GM18870 (cell line): Measurements from ENCODE around the gene CLRN2.

ENCODE experiments used
- ATAC-seq: cut with Tn5 transposase; IDR thresholded peaks from one replicate; pipeline ENCODE4 v1.9.1; 2021; ENCODE audit warnings: moderate library complexity; ENCODE audit not compliant: unreplicated experiment

Gene CLRN2, protein sequence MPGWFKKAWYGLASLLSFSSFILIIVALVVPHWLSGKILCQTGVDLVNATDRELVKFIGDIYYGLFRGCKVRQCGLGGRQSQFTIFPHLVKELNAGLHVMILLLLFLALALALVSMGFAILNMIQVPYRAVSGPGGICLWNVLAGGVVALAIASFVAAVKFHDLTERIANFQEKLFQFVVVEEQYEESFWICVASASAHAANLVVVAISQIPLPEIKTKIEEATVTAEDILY

DNA sequence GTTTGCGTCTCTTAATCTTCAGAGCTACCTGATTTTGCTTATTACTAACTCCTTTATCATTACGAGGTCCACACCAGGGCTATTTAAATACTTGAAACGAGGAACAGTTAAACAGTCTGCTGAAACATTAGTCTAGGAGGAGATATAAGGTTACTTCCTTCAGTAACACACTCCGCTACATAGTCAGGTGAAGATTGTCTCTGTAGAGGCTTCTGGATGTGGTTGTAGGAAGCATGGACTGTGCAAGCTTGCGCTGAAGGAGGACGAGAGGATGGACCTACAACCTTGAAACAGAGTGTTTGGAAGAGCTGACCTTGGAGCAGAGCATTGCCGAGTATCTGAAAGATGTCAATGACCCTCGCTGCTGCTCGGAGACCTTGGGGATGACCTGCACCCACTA is at the start of gene CLRN2:
Gene CLRN2, plus strand, starts transcription at position 301 of the 400 bp plus-strand sequence. CDS start 102 bp downstream, outside the sequence.
- ATAC-seq: no peak

- ATAC-seq: no peak
These were observed 46.2 kb upstream of the CLRN2 start for GRCh38 chr4:17468619-17469221.

GRCh38 chr4:17469931-17470674 is 44.9 kb upstream of the CLRN2 start:
- no peak for ATAC-seq

DNA sequence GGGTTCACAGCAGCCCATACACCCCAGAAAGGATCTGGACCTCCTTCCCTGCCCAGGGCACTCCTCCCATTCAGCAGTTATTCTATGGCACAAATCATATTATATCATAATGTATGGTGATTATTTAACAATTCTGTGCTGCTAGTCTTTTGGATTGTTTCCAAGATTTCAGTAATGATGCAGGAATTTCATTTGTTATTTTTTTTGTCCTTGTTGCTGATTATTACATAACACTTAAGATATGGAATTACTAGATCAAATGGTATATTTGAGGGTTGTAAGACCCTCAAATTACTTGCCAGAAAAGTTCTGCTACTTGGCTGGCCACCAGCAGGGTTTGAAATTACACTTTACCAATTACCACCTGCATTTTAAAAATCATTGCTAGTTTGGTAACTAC is 39.5 kb upstream of the CLRN2 start:
- ATAC-seq: no peak

DNA sequence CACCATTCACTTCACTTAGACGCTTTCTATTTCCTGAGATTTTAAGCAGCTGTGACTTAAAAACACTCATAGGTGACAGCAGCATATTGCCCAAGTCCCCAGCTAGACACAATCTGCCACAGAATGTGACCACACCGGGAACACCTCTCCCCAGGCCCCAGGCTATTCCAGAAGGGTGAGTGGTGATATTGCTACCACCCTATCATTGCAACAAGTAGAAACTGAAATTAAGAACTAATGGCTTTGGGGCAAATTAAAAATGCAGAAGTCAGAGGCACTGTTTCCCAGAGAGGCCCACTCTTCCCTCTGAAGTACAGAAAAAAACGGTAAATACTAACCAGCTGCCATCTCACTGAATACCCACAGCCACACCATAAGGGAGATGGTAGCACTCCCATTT is 38.1 kb upstream of the CLRN2 start:
- no peak for ATAC-seq

GRCh38 chr4:17477774-17478472 is 37.0 kb upstream of the CLRN2 start:
- ATAC-seq: no peak

DNA sequence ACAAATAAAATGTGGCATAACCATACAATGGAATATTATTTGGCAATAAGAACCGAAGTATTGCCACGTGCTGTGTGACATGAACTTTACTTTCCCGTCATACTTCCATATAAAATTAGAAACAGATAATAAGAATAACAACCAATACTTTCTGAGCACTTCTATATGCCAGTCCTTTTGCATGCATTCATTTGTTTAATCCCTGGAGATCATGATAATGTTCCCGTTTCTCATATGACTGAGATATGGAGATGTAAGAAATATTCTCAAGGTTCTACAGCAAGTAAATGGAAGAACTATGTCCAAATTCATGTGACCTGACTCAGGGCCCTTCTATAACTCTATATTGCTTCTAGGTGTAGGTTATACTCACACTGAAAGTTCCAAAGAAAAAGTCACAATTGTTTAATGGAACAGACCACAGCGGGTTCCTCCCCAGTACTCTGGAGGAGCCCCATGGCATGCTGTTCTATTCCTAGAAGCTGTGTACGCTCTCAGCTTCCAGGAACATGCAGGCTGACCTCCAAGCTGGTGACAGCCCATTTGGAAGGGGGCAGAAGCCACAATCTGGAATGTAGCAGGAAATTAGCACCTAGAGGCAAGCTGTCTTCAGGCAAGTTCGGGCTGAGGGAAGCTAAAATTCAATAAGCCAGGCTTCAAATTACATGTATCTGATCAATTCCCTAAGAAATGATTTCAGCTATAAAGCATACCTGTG is 34.6 kb upstream of the CLRN2 start:
- ATAC-seq: no peak

- no peak for ATAC-seq
These were observed 34.0 kb upstream of the CLRN2 start for GRCh38 chr4:17480955-17481354.

GRCh38 chr4:17482716-17483115 is 32.2 kb upstream of the CLRN2 start:
- ATAC-seq: no peak

DNA sequence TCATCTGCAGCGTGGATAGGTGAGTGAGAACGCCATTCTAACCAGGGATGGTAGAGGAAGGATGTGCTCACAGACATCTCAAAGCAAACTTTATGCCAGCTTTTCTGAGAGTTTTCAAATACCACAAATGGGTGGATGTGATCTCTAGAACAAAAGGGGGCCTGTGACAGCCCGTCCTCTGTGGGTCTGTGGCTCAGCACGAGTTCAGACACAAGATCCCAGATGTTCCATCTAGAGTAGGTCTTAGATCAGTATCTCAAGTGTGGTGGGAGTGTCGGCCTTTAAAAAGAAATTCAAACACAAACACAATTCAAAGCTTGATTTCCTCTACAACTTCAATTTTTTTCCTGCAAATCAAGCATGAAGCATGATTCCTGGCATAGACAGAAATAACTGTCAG is 25.8 kb upstream of the CLRN2 start:
- ATAC-seq: no peak

GRCh38 chr4:17489721-17490120 is 25.2 kb upstream of the CLRN2 start:
- no peak for ATAC-seq

GRCh38 chr4:17490575-17491059 is 24.3 kb upstream of the CLRN2 start:
- ATAC-seq: no peak

GRCh38 chr4:17491196-17491595 is 23.8 kb upstream of the CLRN2 start:
- ATAC-seq: no peak

- ATAC-seq: no peak
These were observed 22.8 kb upstream of the CLRN2 start for GRCh38 chr4:17492058-17492741.

GRCh38 chr4:17492876-17493275 is 22.1 kb upstream of the CLRN2 start:
- ATAC-seq: no peak

GRCh38 chr4:17493619-17494018 is 21.3 kb upstream of the CLRN2 start:
- ATAC-seq: no peak

DNA sequence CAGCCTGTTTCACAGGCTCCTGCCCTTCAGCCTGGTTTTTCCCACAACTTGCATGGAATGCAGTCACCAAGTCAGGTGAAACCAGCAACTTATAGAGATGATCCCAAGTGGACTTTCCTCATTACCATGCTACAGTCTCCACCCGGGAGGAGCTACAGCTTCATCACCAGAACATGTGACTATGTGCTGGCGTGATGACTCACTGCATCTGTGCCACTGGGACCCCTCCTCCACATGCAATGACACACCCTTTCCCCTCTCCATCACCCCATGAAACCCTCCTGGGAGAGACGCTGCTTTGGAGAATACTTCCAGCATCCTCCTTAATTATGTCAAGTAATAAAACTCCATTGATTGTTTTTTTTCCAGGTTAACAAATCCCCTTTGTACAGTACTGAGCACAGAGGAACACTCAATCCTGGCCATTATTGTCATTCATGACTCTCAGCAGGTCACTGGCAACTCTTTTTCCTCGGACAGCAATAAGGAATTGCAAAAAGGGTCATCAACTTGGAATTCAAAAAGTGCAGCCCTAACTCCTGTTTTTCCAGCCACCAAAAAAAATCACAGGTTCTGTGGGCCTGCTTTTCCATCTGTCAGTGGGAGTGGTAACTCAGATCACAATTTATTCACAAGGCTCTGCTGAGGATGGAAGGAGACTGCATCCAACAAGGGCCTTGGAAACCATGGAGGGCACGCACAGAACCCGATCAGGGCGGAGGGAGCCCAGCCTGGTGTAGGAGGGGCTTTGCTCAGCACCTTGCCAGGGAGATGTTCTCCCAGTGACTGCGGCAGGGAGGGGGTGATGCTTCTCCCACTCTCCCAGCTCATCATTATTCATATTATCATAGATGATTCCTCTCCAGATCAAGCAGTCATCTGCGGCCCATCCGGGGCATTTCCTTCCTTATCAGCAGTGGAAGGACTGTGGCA is 20.4 kb upstream of the CLRN2 start:
- no peak for ATAC-seq

DNA sequence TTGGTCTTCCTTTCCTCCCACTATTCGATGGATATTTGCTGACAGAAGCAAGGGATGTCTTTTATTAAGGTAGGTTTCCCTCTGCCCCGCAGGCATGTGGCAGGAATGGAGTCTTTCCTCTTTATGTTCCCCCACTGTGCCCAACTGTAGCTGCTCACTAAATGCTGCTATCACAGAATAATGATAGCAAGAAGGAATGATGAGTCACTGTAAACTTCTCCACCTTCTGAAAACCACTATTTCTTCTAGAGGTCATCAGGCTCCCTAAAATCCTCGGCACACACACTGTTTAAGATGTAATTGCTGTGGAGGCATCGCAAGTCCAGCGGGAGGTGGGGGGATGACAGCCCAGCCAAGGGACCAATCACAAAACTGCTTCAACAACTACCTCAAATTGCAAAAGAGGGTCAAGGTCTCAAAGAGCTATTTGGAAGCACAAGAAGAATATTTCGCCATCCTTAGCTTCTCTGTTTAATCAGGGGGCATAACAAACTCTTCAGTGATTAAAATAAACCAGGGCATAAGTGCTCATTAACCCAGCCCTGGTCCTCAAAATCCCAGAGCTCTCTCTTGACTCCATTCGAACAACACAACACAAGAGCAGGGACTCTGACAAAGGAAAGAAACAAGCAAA is 17.0 kb upstream of the CLRN2 start:
- ATAC-seq: no peak

DNA sequence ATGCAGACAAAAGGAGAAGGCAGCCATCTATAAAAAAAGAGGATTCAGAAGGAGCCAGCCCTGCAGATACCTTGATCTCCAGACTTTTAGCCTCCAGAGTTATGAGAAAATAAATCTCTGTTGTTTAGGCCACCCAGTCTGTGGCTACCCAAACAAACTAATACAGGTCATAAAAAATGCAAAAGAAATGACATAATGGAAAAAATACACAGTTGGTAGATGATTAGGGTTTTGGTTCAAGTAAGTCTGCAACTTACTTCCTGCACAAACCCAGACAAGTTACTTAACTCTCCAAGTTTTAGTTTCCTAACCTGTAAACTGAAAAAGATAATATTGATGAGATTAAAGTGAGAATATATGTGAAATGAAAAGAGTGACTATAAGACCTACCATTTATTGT is 14.4 kb upstream of the CLRN2 start:
- ATAC-seq: no peak
